Measurements from ENCODE around the gene MLH3.

MLH3 gene

DNA sequence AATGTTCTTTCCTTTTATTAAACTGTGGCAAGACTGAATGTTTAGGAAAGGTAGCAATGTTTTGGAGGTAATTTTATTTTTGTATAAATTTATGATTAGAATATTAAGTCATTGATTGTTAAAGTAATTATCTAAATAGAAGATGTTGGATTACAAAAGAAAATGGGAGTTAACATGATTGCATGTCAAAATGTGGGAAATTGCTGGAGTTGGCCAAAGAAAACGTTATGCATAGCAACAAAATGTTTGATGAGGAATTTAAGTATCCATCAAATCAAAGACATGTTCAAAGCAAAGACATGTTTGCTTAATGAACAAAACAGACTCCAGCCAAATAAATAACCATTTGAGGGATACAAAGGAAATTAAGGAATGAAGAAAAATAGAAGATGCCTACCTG lies 3.2 kb upstream of the MLH3 start:
- DNase-seq (ENCODE audit: low spot score in 2 of 2) (no peak), ATAC-seq (ENCODE audit: low read depth) (no peak)
- peaks cover 2% of the 10 kb centered on the region for H3K36me3 Mint-ChIP-seq
- peaks cover 6% of the 10 kb centered on the region for H3K4me1 Mint-ChIP-seq
- H3K27me3 Mint-ChIP-seq: no peaks in the 10 kb centered on the region
- H3K27ac Mint-ChIP-seq: no peak overlapping the region
- H3K9me3 Mint-ChIP-seq: no peaks in the 10 kb centered on the region
- H3K4me3 Mint-ChIP-seq: no peak overlapping the region

DNA sequence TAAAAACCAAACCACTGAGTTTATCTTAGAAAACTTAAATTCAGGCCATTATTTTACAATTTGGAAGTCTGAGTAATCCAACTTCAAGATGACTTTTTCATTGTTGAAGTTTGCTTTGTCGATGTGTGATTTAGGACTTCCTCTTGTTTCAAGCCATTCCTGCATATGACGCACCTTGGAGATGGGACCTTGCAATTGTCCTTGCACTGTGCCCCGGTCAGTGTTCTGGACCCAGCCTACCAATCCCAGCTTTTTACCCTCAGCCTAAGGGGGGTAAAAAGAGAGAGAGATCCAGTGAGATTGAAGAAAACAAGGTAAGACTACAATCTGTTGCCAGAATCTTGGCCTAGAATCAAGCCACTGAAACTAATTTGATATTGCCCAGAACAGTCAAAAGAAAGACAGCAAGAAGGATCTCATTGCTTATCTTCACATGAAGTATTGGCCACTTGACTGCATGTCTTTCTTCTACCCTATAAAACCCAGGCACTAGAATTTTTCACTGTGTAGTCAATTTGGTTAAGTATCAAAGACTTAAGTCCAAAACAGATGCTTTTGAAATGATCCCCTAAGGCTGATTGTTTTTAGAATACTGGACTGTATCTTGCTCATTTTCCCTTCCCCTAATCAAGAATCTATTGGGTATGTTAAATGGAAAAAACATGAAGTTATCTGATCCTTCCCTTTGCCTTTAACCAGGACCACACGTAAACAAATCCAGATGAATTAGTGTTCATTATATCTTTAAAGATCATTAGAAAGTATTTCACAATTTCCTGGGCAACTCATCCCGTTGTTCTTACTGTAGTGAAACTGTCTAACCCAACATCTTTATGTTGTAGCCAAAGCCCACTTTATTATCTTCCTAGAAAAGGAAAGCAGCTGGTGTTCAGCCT lies 2.4 kb upstream of the MLH3 start:
- H3K36me3 Mint-ChIP-seq: peaks cover 2% of the 10 kb centered on the region
- ATAC-seq (ENCODE audit: low read depth) (no peak), DNase-seq (ENCODE audit: low spot score in 2 of 2) (no peak)
- peaks cover 9% of the 10 kb centered on the region for H3K4me1 Mint-ChIP-seq
- no peaks in the 10 kb centered on the region for H3K27me3 Mint-ChIP-seq
- no peaks in the 10 kb centered on the region for H3K9me3 Mint-ChIP-seq
- no peak overlapping the region for H3K4me3 Mint-ChIP-seq
- no peak overlapping the region for H3K27ac Mint-ChIP-seq

DNA sequence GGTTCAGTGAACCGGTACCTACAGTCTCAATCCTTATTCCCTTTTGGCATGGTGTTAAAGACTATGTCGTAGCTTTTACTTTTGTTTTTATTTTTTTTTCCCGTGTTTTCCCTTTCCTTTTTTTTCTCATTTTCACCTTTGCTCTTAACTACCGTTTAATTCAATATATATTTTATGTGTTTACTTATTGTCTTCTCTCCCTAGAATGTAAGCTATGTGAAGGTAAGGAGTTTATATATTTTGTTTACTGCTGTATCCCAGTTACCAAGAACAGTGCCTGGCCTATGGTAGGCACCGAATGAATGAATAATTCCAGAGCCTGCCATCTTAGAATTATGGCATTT lies 261 bp upstream of the MLH3 start:
- H3K27ac Mint-ChIP-seq: peak overlapping the region; percentile 96
- DNase-seq (ENCODE audit: low spot score in 2 of 2) (no peak), ATAC-seq (ENCODE audit: low read depth) (no peak)
- peaks cover 11% of the 10 kb centered on the region for H3K4me1 Mint-ChIP-seq
- H3K4me3 Mint-ChIP-seq: peak overlapping the region; percentile 94
- no peaks in the 10 kb centered on the region for H3K9me3 Mint-ChIP-seq
- H3K27me3 Mint-ChIP-seq: no peaks in the 10 kb centered on the region
- peaks cover 5% of the 10 kb centered on the region for H3K36me3 Mint-ChIP-seq

DNA sequence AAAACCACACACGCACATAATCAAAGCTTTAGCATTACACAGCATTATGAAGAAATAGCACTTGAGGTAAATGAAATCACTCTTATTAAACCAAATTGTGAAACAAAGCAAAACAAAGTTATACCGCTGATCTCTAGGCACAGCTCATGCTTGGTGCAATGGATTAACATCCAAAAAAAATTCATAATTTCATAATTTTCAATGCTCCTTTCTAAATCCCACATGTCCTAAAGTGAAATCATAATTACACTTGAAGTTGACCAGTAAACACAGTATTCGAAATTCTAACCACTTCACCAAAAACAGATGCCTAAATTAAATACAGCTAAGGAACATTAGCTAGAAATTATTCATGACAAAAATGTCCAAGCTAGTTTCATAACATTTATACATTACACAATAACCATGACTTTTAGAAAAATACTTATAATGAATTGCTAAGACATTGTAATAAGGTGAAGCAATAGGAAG lies 1.5 kb downstream of the MLH3 start:
- DNase-seq (ENCODE audit: low spot score in 2 of 2) (no peak), ATAC-seq (ENCODE audit: low read depth) (no peak)
- Mint-ChIP-seq H3K9me3 (no peaks in the 10 kb centered on the region), H3K27ac (no peak overlapping the region), H3K27me3 (no peaks in the 10 kb centered on the region), H3K4me1 (peaks cover 18% of the 10 kb centered on the region), H3K36me3 (peaks cover 5% of the 10 kb centered on the region), H3K4me3 (peak overlapping the region; percentile 39)

DNA sequence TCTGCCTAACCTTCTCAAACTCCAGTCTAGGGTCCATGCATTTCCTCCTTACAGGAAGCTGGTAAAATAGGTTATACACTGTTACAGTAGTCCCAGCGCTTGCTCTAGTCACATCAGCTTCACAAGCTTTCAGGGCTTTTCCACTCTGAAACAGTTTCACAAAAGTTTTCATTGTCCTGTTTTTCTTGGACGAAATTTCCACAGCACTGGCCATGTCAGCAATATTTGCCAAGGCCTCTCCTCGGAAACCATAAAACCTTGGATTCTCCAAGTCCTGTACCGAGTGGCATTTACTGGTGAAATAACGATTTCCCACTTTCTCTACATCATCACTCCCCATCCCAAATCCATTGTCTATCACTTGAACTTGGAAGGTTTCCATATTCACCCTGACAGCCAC lies 2.1 kb downstream of the MLH3 start:
- peaks cover 20% of the 10 kb centered on the region for H3K4me1 Mint-ChIP-seq
- no peak for ATAC-seq (ENCODE audit: low read depth)
- no peaks in the 10 kb centered on the region for H3K27me3 Mint-ChIP-seq
- DNase-seq (ENCODE audit: low spot score in 2 of 2): no peak
- no peaks in the 10 kb centered on the region for H3K9me3 Mint-ChIP-seq
- peaks cover 5% of the 10 kb centered on the region for H3K36me3 Mint-ChIP-seq
- no peak overlapping the region for H3K4me3 Mint-ChIP-seq
- no peak overlapping the region for H3K27ac Mint-ChIP-seq

GRCh38 chr14:75048101-75048500 lies 3.2 kb downstream of the MLH3 start:
- H3K9me3 Mint-ChIP-seq: no peaks in the 10 kb centered on the region
- no peak overlapping the region for H3K27ac Mint-ChIP-seq
- no peak for DNase-seq (ENCODE audit: low spot score in 2 of 2)
- H3K4me1 Mint-ChIP-seq: peaks cover 24% of the 10 kb centered on the region
- no peak overlapping the region for H3K4me3 Mint-ChIP-seq
- H3K36me3 Mint-ChIP-seq: peaks cover 5% of the 10 kb centered on the region
- no peak for ATAC-seq (ENCODE audit: low read depth)
- no peaks in the 10 kb centered on the region for H3K27me3 Mint-ChIP-seq

DNA sequence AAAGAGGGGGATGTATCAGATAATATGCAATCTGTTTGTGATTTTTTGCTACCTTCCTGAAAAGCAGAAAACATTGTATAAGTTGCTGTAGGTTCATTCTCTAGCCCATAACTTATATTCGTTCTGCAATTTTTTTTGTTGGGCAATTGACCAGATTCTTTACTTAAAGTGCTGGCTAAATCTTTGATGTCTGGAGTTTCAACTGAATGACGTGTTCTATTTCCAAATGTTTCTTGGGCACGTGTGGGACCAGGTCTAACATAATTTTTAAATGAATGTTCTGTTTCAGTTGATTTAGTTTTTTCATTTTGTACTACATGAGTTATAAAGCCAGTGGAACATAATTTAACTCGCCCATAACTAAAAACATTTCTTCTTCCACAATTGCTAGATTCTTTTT lies 3.8 kb downstream of the MLH3 start:
- DNase-seq (ENCODE audit: low spot score in 2 of 2): no peak
- Mint-ChIP-seq H3K36me3 (peaks cover 5% of the 10 kb centered on the region), H3K9me3 (no peaks in the 10 kb centered on the region)

GRCh38 chr14:75046899-75047298 lies 4.4 kb downstream of the MLH3 start:
- H3K36me3 Mint-ChIP-seq: peaks cover 5% of the 10 kb centered on the region
- H3K9me3 Mint-ChIP-seq: no peaks in the 10 kb centered on the region
- DNase-seq (ENCODE audit: low spot score in 2 of 2): no peak
- H3K4me3 Mint-ChIP-seq: no peak overlapping the region
- H3K27me3 Mint-ChIP-seq: no peaks in the 10 kb centered on the region
- no peak overlapping the region for H3K27ac Mint-ChIP-seq
- H3K4me1 Mint-ChIP-seq: peaks cover 28% of the 10 kb centered on the region
- no peak for ATAC-seq (ENCODE audit: low read depth)

More for the DNA sequence above, 3.8 kb downstream of the MLH3 start:
- Mint-ChIP-seq H3K4me3 (no peak overlapping the region), H3K27ac (no peak overlapping the region), H3K4me1 (peaks cover 25% of the 10 kb centered on the region), H3K27me3 (no peaks in the 10 kb centered on the region)
- no peak for ATAC-seq (ENCODE audit: low read depth)

DNA sequence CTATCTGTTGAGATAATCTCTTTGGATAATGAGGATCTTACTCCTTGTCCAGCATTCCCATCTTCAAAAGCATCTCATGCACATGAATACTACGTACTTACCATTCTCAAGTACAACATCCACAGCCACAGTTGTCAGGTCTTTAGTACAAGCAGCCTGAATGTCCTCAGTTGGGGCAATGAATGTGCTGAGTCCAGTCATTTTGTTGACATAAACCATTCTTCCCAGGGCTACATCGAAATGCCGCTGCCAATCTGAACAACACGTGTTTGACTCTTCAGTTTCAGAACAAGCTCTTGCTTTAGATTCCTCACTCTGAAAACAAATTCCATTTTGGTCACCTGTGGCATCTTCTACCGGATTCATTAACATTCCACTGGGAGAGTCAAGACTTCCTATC lies 5.0 kb downstream of the MLH3 start:
- Mint-ChIP-seq H3K36me3 (peaks cover 5% of the 10 kb centered on the region), H3K4me1 (peaks cover 24% of the 10 kb centered on the region), H3K4me3 (no peak overlapping the region), H3K27me3 (no peaks in the 10 kb centered on the region), H3K9me3 (no peaks in the 10 kb centered on the region), H3K27ac (no peak overlapping the region)
- ATAC-seq (ENCODE audit: low read depth) (no peak), DNase-seq (ENCODE audit: low spot score in 2 of 2) (no peak)

DNA sequence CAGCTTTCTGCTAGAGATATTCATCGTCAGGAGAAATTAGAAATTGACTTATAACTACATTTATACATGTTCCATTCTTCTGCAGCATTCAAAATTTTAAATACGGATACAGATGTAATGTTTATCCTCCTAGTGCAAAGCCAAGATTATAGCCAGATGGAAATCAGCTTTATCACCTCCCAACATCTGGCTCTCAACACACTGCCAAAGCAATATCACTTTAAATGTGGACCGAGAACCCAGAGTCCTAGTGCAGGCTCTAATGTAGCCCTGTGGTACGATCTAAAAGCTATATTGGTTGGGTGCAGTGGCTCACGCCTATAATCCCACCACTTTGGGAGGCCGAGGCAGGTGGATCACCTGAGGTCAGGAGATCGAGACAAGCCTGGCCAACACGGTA lies 6.5 kb downstream of the MLH3 start:
- peaks cover 5% of the 10 kb centered on the region for H3K36me3 Mint-ChIP-seq
- H3K27ac Mint-ChIP-seq: no peak overlapping the region
- no peaks in the 10 kb centered on the region for H3K9me3 Mint-ChIP-seq
- H3K27me3 Mint-ChIP-seq: no peaks in the 10 kb centered on the region
- ATAC-seq (ENCODE audit: low read depth): no peak
- no peak overlapping the region for H3K4me3 Mint-ChIP-seq
- no peak for DNase-seq (ENCODE audit: low spot score in 2 of 2)
- peaks cover 21% of the 10 kb centered on the region for H3K4me1 Mint-ChIP-seq

- peaks cover 20% of the 10 kb centered on the region for H3K4me1 Mint-ChIP-seq
- H3K27me3 Mint-ChIP-seq: no peaks in the 10 kb centered on the region
- no peak overlapping the region for H3K4me3 Mint-ChIP-seq
- H3K9me3 Mint-ChIP-seq: no peaks in the 10 kb centered on the region
- peaks cover 4% of the 10 kb centered on the region for H3K36me3 Mint-ChIP-seq
- DNase-seq (ENCODE audit: low spot score in 2 of 2): no peak
- no peak overlapping the region for H3K27ac Mint-ChIP-seq
- no peak for ATAC-seq (ENCODE audit: low read depth)
These were observed 6.9 kb downstream of the MLH3 start for GRCh38 chr14:75044322-75044721.

DNA sequence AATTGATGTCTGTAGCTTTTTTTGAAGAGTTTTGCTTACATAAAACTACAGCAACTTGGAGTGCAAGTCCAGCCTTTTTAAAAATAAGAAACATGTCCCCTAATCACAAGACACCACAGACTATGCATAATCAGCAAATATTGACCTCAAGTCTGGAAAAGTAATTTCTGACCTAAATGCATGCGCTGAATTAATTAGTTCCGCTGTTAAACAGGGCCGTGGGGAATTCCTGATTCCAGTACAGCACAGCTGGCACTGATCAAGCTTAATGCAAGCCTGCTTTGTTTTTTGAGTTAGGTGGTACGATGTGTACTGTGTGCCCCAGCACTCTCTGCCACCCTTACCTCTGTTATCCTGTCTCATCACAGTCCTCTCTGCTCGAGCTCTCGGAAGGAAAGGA lies 9.2 kb downstream of the MLH3 start:
- H3K4me1 Mint-ChIP-seq: peaks cover 17% of the 10 kb centered on the region
- no peak for DNase-seq (ENCODE audit: low spot score in 2 of 2)
- H3K36me3 Mint-ChIP-seq: peaks cover 4% of the 10 kb centered on the region
- H3K9me3 Mint-ChIP-seq: no peaks in the 10 kb centered on the region
- no peak overlapping the region for H3K27ac Mint-ChIP-seq
- no peak for ATAC-seq (ENCODE audit: low read depth)
- no peaks in the 10 kb centered on the region for H3K27me3 Mint-ChIP-seq
- no peak overlapping the region for H3K4me3 Mint-ChIP-seq

DNA sequence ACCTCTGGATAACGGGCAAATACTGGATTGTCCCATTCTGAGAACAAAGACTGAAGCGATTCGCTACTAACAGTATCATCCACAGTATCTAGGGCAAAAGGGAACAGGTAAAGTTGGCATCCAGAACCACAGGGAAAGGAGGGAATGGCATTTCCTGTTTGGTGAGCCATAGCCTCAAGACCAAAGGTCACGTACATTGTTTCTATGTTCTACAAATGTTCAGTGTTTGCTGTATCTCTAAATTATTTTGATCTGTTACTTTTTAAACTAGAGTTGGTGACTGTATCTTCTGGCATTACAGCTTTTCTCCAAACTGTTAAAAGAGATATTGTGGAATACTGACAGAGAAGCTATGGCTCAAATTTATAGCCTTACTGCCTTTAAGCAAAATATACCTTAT lies 9.7 kb downstream of the MLH3 start:
- Mint-ChIP-seq H3K36me3 (peaks cover 8% of the 10 kb centered on the region), H3K27me3 (no peaks in the 10 kb centered on the region), H3K27ac (no peak overlapping the region), H3K4me1 (peaks cover 17% of the 10 kb centered on the region), H3K4me3 (no peak overlapping the region), H3K9me3 (no peaks in the 10 kb centered on the region)
- ATAC-seq (ENCODE audit: low read depth): no peak
- DNase-seq (ENCODE audit: low spot score in 2 of 2): no peak

DNA sequence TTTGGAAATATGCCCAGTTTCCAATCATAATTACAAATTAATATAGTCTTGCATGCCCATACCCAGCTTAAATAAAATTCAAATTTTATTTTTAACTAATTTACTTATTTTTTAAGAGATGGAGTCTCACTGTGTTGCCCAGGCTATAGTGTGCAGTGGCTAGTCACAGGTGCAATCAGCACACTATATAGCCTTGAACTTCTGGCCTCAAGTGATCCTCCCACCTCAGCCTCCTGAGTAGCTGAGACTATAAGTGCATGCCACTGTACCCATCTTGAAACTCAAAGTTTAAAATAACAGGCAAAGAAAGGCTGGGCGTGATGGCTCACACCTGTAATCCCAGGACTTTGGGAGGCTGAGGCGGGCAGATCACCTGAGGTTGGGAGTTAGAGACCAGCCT lies 10.3 kb downstream of the MLH3 start:
- peaks cover 13% of the 10 kb centered on the region for H3K4me1 Mint-ChIP-seq

DNA sequence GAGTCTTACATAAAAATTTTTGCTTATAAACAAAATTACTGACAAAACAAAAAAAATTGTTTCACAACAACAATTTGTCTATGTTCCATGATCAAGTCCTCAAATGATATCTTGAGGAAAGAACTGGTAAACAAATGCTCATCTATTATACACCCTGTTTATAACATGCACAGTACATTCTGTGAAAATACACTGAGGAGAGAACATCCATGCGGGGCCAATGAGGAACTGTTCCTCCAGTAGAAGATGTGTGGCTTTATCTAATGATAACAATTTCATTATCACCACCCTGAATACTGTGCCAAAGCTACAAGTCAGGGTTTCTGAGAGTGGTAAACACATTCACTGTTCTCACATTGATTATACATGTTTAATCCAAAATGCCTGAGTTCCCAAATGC lies 10.8 kb downstream of the MLH3 start:
- Mint-ChIP-seq H3K36me3 (peaks cover 14% of the 10 kb centered on the region), H3K9me3 (no peaks in the 10 kb centered on the region), H3K4me3 (no peak overlapping the region), H3K27ac (no peak overlapping the region), H3K27me3 (no peaks in the 10 kb centered on the region), H3K4me1 (peaks cover 10% of the 10 kb centered on the region)
- DNase-seq (ENCODE audit: low spot score in 2 of 2): no peak
- ATAC-seq (ENCODE audit: low read depth): no peak

More for the DNA sequence above, 10.3 kb downstream of the MLH3 start:
- ATAC-seq (ENCODE audit: low read depth): no peak
- H3K27ac Mint-ChIP-seq: no peak overlapping the region
- DNase-seq (ENCODE audit: low spot score in 2 of 2): no peak
- H3K27me3 Mint-ChIP-seq: no peaks in the 10 kb centered on the region
- no peak overlapping the region for H3K4me3 Mint-ChIP-seq
- no peaks in the 10 kb centered on the region for H3K9me3 Mint-ChIP-seq
- H3K36me3 Mint-ChIP-seq: peaks cover 11% of the 10 kb centered on the region
